Ishikawa (cell line): ENCODE results near the gene ACTL7A.

ENCODE experiments used
- CEBPB ChIP-seq: IDR thresholded peaks from 2 replicates; pipeline ENCODE4 v1.6.1; 2012
- CREB1 ChIP-seq: IDR thresholded peaks from 2 replicates; pipeline ENCODE4 v1.6.1; 2012; ENCODE audit warnings: low read depth
- EGR1 ChIP-seq: IDR thresholded peaks from 2 replicates; pipeline ENCODE4 v1.6.1; 2012
- EP300 ChIP-seq: IDR thresholded peaks from 2 replicates; pipeline ENCODE4 v1.6.1; 2012; ENCODE audit warnings: borderline replicate concordance
- FOXM1 ChIP-seq: IDR thresholded peaks from 2 replicates; pipeline ENCODE4 v1.6.1; 2012; ENCODE audit warnings: low read depth, borderline replicate concordance
- MAX ChIP-seq: IDR thresholded peaks from 2 replicates; pipeline ENCODE4 v1.6.1; 2012
- NFIC ChIP-seq: IDR thresholded peaks from 2 replicates; pipeline ENCODE4 v1.6.1; 2012
- RAD21 ChIP-seq: IDR thresholded peaks from 2 replicates; pipeline ENCODE4 v1.6.1; 2012; ENCODE audit warnings: low read depth
- REST ChIP-seq: IDR thresholded peaks from 2 replicates; pipeline ENCODE4 v1.6.1; 2012; ENCODE audit warnings: low read depth, mild to moderate bottlenecking
- TAF1 ChIP-seq: IDR thresholded peaks from 2 replicates; pipeline ENCODE4 v1.6.1; 2012; ENCODE audit warnings: low read depth, mild to moderate bottlenecking
- TCF12 ChIP-seq: IDR thresholded peaks from 2 replicates; pipeline ENCODE4 v1.6.1; 2012; ENCODE audit warnings: low read depth
- TEAD4 ChIP-seq: IDR thresholded peaks from 2 replicates; pipeline ENCODE4 v1.6.1; 2012
- USF1 ChIP-seq: IDR thresholded peaks from 2 replicates; pipeline ENCODE4 v1.6.1; 2012
- YY1 ChIP-seq: IDR thresholded peaks from 2 replicates; pipeline ENCODE4 v1.6.1; 2012; ENCODE audit warnings: low read depth
- ZBTB7A ChIP-seq: IDR thresholded peaks from 2 replicates; pipeline ENCODE4 v1.6.1; 2012; ENCODE audit warnings: low read depth

The ACTL7A gene

GRCh38 chr9:108905494-108905893 lies 43.4 kb downstream of the ACTL7A start:
- no peak for TF ChIP-seq ZBTB7A
- no peak for TF ChIP-seq RAD21
- TF ChIP-seq EGR1 = no peak
- no peak for TF ChIP-seq CEBPB
- TF ChIP-seq NFIC = no peak
- no peak for TF ChIP-seq MAX
- TF ChIP-seq CREB1 = no peak
- no peak for TF ChIP-seq TCF12
- TF ChIP-seq FOXM1 = no peak
- no peak for TF ChIP-seq YY1
- no peak for TF ChIP-seq REST
- no peak for TF ChIP-seq TEAD4
- no peak for TF ChIP-seq EP300
- TF ChIP-seq TAF1 = no peak
- no peak for TF ChIP-seq USF1

- no peak for TF ChIP-seq MAX
- TF ChIP-seq CREB1 = no peak
- no peak for TF ChIP-seq EGR1
- TF ChIP-seq REST = no peak
- no peak for TF ChIP-seq TCF12
These were observed 48.3 kb downstream of the ACTL7A start for GRCh38 chr9:108910402-108910801.

GRCh38 chr9:108910914-108911313 lies 48.8 kb downstream of the ACTL7A start:
- TF ChIP-seq TAF1 (no peak), MAX (no peak), CREB1 (no peak), NFIC (no peak), FOXM1 (no peak), USF1 (no peak), ZBTB7A (no peak), RAD21 (no peak), TEAD4 (no peak), REST (no peak), CEBPB (no peak), TCF12 (no peak), EP300 (no peak), EGR1 (no peak), YY1 (no peak)

GRCh38 chr9:108911820-108912219 lies 49.8 kb downstream of the ACTL7A start:
- no peak for TF ChIP-seq TCF12
- no peak for TF ChIP-seq ZBTB7A
- no peak for TF ChIP-seq NFIC
- TF ChIP-seq EGR1 = no peak
- TF ChIP-seq EP300 = no peak
- no peak for TF ChIP-seq CEBPB
- no peak for TF ChIP-seq MAX
- TF ChIP-seq RAD21 = no peak
- no peak for TF ChIP-seq USF1
- no peak for TF ChIP-seq CREB1
- no peak for TF ChIP-seq FOXM1
- no peak for TF ChIP-seq TAF1
- TF ChIP-seq TEAD4 = no peak
- TF ChIP-seq REST = no peak
